GM23248 (cell line): ENCODE results near the gene REPS1.

Experiments used
- EZH2 ChIP-seq: fragments of 200-600 bp; sonication (generic); IDR thresholded peaks from 2 replicates; pipeline ENCODE4 v1.6.1; 2018; ENCODE audit warnings: antibody characterized with exemption, mild to moderate bottlenecking; ENCODE audit not compliant: insufficient read depth, poor library complexity, severe bottlenecking
- EZH2phosphoT487 ChIP-seq: fragments of 200-600 bp; sonication (generic); IDR thresholded peaks from 2 replicates; pipeline ENCODE4 v1.6.1; 2018; ENCODE audit warnings: antibody characterized with exemption, moderate library complexity, mild to moderate bottlenecking, low read depth; ENCODE audit not compliant: insufficient read depth

DNA sequence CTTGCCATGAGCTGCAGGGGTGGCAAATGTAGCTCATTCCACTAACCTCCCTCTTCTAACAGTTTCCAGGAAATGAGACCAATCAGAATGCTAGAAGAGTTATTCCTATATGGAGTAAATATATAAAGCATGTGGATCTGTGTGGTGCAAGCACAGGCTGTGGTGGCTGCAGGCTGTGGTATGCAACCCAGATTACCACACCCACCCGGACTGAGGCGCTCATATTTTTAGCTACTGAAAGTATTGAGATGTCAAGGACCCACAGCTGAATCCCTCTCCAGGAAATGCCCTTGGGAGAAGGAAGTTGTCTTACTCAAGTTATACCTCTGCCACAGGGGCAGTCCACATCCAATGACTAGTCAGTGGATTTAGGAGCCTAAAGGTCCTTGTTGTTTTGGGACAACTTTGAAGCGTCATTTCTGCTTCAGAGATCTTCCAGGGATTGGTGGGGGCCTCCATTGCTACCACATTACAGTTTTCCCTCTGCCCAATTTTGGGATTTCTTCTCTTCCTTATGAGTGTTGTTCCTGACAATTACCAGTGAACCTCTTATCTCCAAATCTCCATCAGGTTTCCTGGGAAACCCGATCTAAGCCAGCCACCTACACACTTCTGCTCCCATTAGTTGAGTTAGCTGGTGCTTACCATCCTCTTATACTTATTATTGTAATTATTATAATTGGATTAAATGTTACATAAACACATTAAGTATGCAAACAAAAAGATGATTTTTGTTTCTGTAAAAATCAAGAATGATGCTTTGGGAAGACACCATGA, 12.1 kb upstream of the REPS1 start:
- TF ChIP-seq EZH2phosphoT487: no peak
- TF ChIP-seq EZH2: no peak
